ENCODE measurements around the gene ZBTB20. TPM values are rescaled to one million over a fixed set of nuclear protein-coding genes. Genes with fewer than 3 reads are reported as not detected.

Gene ZBTB20
- total RNA-seq, 3 donors from 2014 or later (not counting 1 experiment from before 2014, with no cell fraction given) = 52.7 to 58.3 (median 55.9) TPM

- no peak for DNase-seq
- H3K4me1 Mint-ChIP-seq = peaks cover 0 to 6% of the 10 kb centered on the region in 2 donors
- no peaks in the 10 kb centered on the region for H3K36me3 ChIP-seq (ENCODE audit: control insufficient read depth, insufficient read depth, low read length)
- intact Hi-C loops (cut with micrococcal nuclease) = no loop called here
- H3K27ac ChIP-seq (ENCODE audit: low read length) = no peak overlapping the region
- no peaks in the 10 kb centered on the region for H3K36me3 Mint-ChIP-seq
- TF ChIP-seq CTCF (IDR thresholded peaks at IDR 0.05) = no peak
- H3K4me3 ChIP-seq (ENCODE audit: low read length) = no peak overlapping the region
- no peaks in the 10 kb centered on the region for H3K9me3 ChIP-seq (ENCODE audit: control insufficient read depth, insufficient read depth, low read length)
- H3K27ac Mint-ChIP-seq = no peak overlapping the region
- no peaks in the 10 kb centered on the region for H3K27me3 ChIP-seq (ENCODE audit: control insufficient read depth, insufficient read depth, low read length)
- no peaks in the 10 kb centered on the region for H3K9me3 Mint-ChIP-seq
- H3K4me1 ChIP-seq (ENCODE audit: control insufficient read depth, insufficient read depth, low read length) = no peaks in the 10 kb centered on the region
- no peak overlapping the region for H3K4me3 Mint-ChIP-seq
- H3K27me3 Mint-ChIP-seq (ENCODE audit: low read depth in 2 of 2) = peaks cover 0 to 2% of the 10 kb centered on the region in 2 donors
- no peak for ATAC-seq
- WGBS (ENCODE audit: insufficient coverage) = 92% methylated on average over 4 of the region's 4 CpGs
Measured at GRCh38 chr3:114447950-114448479, 699.1 kb downstream of the ZBTB20 start.

GRCh38 chr3:114447545-114447944 lies 699.5 kb downstream of the ZBTB20 start:
- Histone ChIP-seq H3K4me1 (ENCODE audit: control insufficient read depth, insufficient read depth, low read length) (no peaks in the 10 kb centered on the region), H3K27ac (ENCODE audit: low read length) (no peak overlapping the region), H3K4me3 (ENCODE audit: low read length) (no peak overlapping the region), H3K9me3 (ENCODE audit: control insufficient read depth, insufficient read depth, low read length) (no peaks in the 10 kb centered on the region), H3K27me3 (ENCODE audit: control insufficient read depth, insufficient read depth, low read length) (no peaks in the 10 kb centered on the region), H3K36me3 (ENCODE audit: control insufficient read depth, insufficient read depth, low read length) (no peaks in the 10 kb centered on the region)
- TF ChIP-seq CTCF (IDR thresholded peaks at IDR 0.05) = no peak
- 100% methylated on average over 2 of the region's 3 CpGs for WGBS (ENCODE audit: insufficient coverage)
- Mint-ChIP-seq H3K4me3 (no peak overlapping the region), H3K9me3 (no peaks in the 10 kb centered on the region), H3K4me1 (peaks cover 0 to 6% of the 10 kb centered on the region in 2 donors), H3K36me3 (no peaks in the 10 kb centered on the region), H3K27me3 (ENCODE audit: low read depth in 2 of 2) (peaks cover 0 to 2% of the 10 kb centered on the region in 2 donors), H3K27ac (no peak overlapping the region)
- intact Hi-C loops (cut with micrococcal nuclease) = no loop called here
- no peak for ATAC-seq
- no peak for DNase-seq

GRCh38 chr3:114446600-114446999 lies 700.5 kb downstream of the ZBTB20 start:
- ATAC-seq (no peak), DNase-seq (no peak)
- H3K4me1 ChIP-seq (ENCODE audit: control insufficient read depth, insufficient read depth, low read length) = no peaks in the 10 kb centered on the region
- Mint-ChIP-seq H3K4me1 (peaks cover 0 to 5% of the 10 kb centered on the region in 2 donors), H3K9me3 (no peaks in the 10 kb centered on the region), H3K36me3 (no peaks in the 10 kb centered on the region), H3K4me3 (no peak overlapping the region), H3K27me3 (ENCODE audit: low read depth in 2 of 2) (peaks cover 0 to 6% of the 10 kb centered on the region in 2 donors), H3K27ac (no peak overlapping the region)
- no peak overlapping the region for H3K27ac ChIP-seq (ENCODE audit: low read length)
- TF ChIP-seq CTCF (IDR thresholded peaks at IDR 0.05) = no peak
- no peaks in the 10 kb centered on the region for H3K27me3 ChIP-seq (ENCODE audit: control insufficient read depth, insufficient read depth, low read length)
- H3K4me3 ChIP-seq (ENCODE audit: low read length) = no peak overlapping the region
- intact Hi-C loops (cut with micrococcal nuclease) = no loop called here
- H3K36me3 ChIP-seq (ENCODE audit: control insufficient read depth, insufficient read depth, low read length) = no peaks in the 10 kb centered on the region
- 95% methylated on average over 5 of the region's 5 CpGs for WGBS (ENCODE audit: insufficient coverage)
- no peaks in the 10 kb centered on the region for H3K9me3 ChIP-seq (ENCODE audit: control insufficient read depth, insufficient read depth, low read length)

- H3K36me3 Mint-ChIP-seq = no peaks in the 10 kb centered on the region
- ATAC-seq (no peak), DNase-seq (no peak)
- no peak overlapping the region for H3K4me3 Mint-ChIP-seq
- intact Hi-C loops (cut with micrococcal nuclease) = no loop called here
- H3K27me3 Mint-ChIP-seq (ENCODE audit: low read depth in 2 of 2) = peaks cover 0 to 6% of the 10 kb centered on the region in 2 donors
- no peak overlapping the region for H3K4me3 ChIP-seq (ENCODE audit: low read length)
- no peaks in the 10 kb centered on the region for H3K4me1 Mint-ChIP-seq
- H3K27ac Mint-ChIP-seq = no peak overlapping the region
- H3K27me3 ChIP-seq (ENCODE audit: control insufficient read depth, insufficient read depth, low read length) = no peaks in the 10 kb centered on the region
- H3K9me3 ChIP-seq (ENCODE audit: control insufficient read depth, insufficient read depth, low read length) = no peaks in the 10 kb centered on the region
- no peak overlapping the region for H3K27ac ChIP-seq (ENCODE audit: low read length)
- H3K36me3 ChIP-seq (ENCODE audit: control insufficient read depth, insufficient read depth, low read length) = no peaks in the 10 kb centered on the region
- WGBS (ENCODE audit: insufficient coverage) = 100% methylated on average over 2 of the region's 2 CpGs
- no peak for TF ChIP-seq CTCF (IDR thresholded peaks at IDR 0.05)
- no peaks in the 10 kb centered on the region for H3K4me1 ChIP-seq (ENCODE audit: control insufficient read depth, insufficient read depth, low read length)
- H3K9me3 Mint-ChIP-seq = no peaks in the 10 kb centered on the region
Measured at GRCh38 chr3:114445233-114445632, 701.9 kb downstream of the ZBTB20 start.
